T-cell (primary cell): ENCODE results near the gene WDR43. TPM values are rescaled to one million over a fixed set of nuclear protein-coding genes. Genes with fewer than 3 reads are reported as not detected.

Experiments
- ATAC-seq, 4 experiments: fragments of 200-7000 bp in 3 of 4; fragments of 150-1000 bp in 1 of 4; cut with Tn5 transposase; replicated peaks in 1 of 4; 1 replicate in 3 of 4; 2 replicates in 1 of 4; pipeline ENCODE4 v1.10.0; 2021; ENCODE audit warnings: moderate library complexity in 3 of 4, mild to moderate bottlenecking in 2 of 4, moderate number of reproducible peaks in 1 of 4
- CTCF ChIA-PET, 2 donors: fragments of 300-600 bp; sonication (Branson Sonifier 250); formaldehyde crosslinking; loops; one replicate each; lab custom pipeline; 2022; ENCODE audit warnings: antibody characterized with exemption in 2 of 2; lab: Charles Lee
- POLR2A ChIA-PET, 2 donors: fragments of 300-600 bp; sonication (Branson Sonifier 250); formaldehyde crosslinking; loops; one replicate each; lab custom pipeline; 2022; ENCODE audit warnings: antibody characterized with exemption in 2 of 2; lab: Charles Lee
- DNase-seq, 35 experiments: peaks; one replicate each; pipeline versions ENCODE4 v3.0.0 to v3.0.0-alpha.2; 2013 to 2023
- H3K27ac ChIP-seq: one replicate; pipeline ENCODE4 v1.5.1; 2013; ENCODE audit warnings: low read length
- H3K27me3 ChIP-seq, 2 experiments: replicated peaks in 1 of 2; 1 replicate in 1 of 2; 2 replicates in 1 of 2; pipeline versions ENCODE4 v1.6.1 to v1.7.0; 2013; ENCODE audit warnings: low read length in 1 of 2, mixed read lengths in 1 of 2; ENCODE audit not compliant: control insufficient read depth in 2 of 2, insufficient read depth in 2 of 2; ENCODE audit errors: extremely low read depth in 1 of 2
- H3K36me3 ChIP-seq, 2 donors: 1 replicate in 1 of 2; 2 replicates in 1 of 2; pipeline versions ENCODE4 v1.6.1 to v1.7.0; 2013; ENCODE audit warnings: low read length in 1 of 2; ENCODE audit not compliant: control insufficient read depth in 2 of 2, insufficient read depth in 1 of 2; ENCODE audit errors: extremely low read depth in 1 of 2
- H3K4me1 ChIP-seq, 2 experiments: 1 replicate in 1 of 2; 2 replicates in 1 of 2; pipeline versions ENCODE4 v1.6.1 to v1.7.0; 2013; ENCODE audit warnings: low read length in 2 of 2, mixed read lengths in 1 of 2; ENCODE audit not compliant: insufficient read depth in 2 of 2, control insufficient read depth in 1 of 2; ENCODE audit errors: extremely low read depth in 1 of 2
- H3K4me3 ChIP-seq, 2 donors: 1 replicate in 1 of 2; 2 replicates in 1 of 2; pipeline versions ENCODE4 v1.5.1 to v1.7.0; 2013; ENCODE audit warnings: mild to moderate bottlenecking in 2 of 2, low read length in 1 of 2, moderate library complexity in 1 of 2; ENCODE audit not compliant: control insufficient read depth in 1 of 2; ENCODE audit errors: extremely low read depth in 1 of 2
- H3K9me3 ChIP-seq: 2 replicates; pipeline ENCODE4 v1.7.0; 2013
- H3K27ac Mint-ChIP-seq, 2 donors: one replicate each; pipeline ENCODE4 v1.8.0; 2020 to 2021; ENCODE audit warnings: mild to moderate bottlenecking in 2 of 2, mixed read lengths in 2 of 2
- H3K27me3 Mint-ChIP-seq, 2 donors: one replicate each; pipeline ENCODE4 v1.8.0; 2021 to 2022; ENCODE audit warnings: mixed read lengths in 2 of 2
- H3K36me3 Mint-ChIP-seq: one replicate; pipeline ENCODE4 v1.8.0; 2021; ENCODE audit warnings: mixed read lengths
- H3K4me1 Mint-ChIP-seq, 3 donors: one replicate each; pipeline ENCODE4 v1.8.0; 2020 to 2022; ENCODE audit warnings: mixed read lengths in 3 of 3, mild to moderate bottlenecking in 1 of 3
- H3K4me3 Mint-ChIP-seq, 3 donors: one replicate each; pipeline ENCODE4 v1.8.0; 2020 to 2022; ENCODE audit warnings: mild to moderate bottlenecking in 3 of 3, mixed read lengths in 3 of 3, moderate library complexity in 3 of 3
- H3K9me3 Mint-ChIP-seq, 3 donors: one replicate each; pipeline ENCODE4 v1.8.0; 2020 to 2022; ENCODE audit warnings: mixed read lengths in 3 of 3
- WGBS: methylation state at CpG from one replicate; pipeline ENCODE4 v1.1.5; 2013; ENCODE audit warnings: missing lambda C conversion rate; ENCODE audit not compliant: insufficient coverage; 5-methylcytosine and 5-hydroxymethylcytosine counted together
- total RNA-seq, 35 experiments: library from RNA in 6 of 35; stranded (reverse) in 6 of 35; fragments of 120-200 nt in 1 of 35; gene quantifications; one replicate each; pipeline versions ENCODE4 v1.2.1 to v1.2.4 and lab custom pipeline; 2013 to 2026

The WDR43 gene
- total RNA-seq, 5 donors from 2014 or later (not counting 1 experiment from before 2014, with no cell fraction given), result 58.0 to 68.4 (median 62.9) TPM

DNA sequence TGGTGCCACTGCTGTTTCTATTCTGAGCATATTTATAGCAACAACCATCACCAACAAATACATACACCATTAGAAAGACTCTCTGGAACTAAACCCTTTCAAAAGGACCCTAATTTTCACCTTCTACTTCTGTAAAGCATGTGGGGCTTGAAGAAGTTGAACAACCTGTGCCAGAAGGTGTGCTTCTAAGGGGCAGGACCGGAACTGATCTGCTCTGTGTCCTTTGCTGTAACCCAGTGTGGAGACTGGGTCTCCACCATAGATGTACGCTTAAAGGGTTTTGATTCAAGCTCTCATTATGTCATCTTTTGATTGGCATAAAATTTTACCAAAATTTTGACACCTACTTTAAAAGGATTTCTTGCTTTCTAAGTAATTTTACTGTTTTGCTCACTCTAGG lies 40.3 kb downstream of the WDR43 start:
- ATAC-seq, result no peak
- DNase-seq, result no peak
- Mint-ChIP-seq H3K9me3 (no peaks in the 10 kb centered on the region), H3K27me3 (no peaks in the 10 kb centered on the region), H3K36me3 (peaks cover 47% of the 10 kb centered on the region), H3K27ac (no peak overlapping the region), H3K4me3 (no peak overlapping the region), H3K4me1 (no peaks in the 10 kb centered on the region)
- Histone ChIP-seq H3K4me1 (no peaks in the 10 kb centered on the region), H3K27me3 (no peaks in the 10 kb centered on the region), H3K9me3 (no peaks in the 10 kb centered on the region), H3K27ac (no peak overlapping the region), H3K36me3 (peaks cover 7 to 83% of the 10 kb centered on the region in 2 donors), H3K4me3 (no peak overlapping the region)
- WGBS, result 100% methylated on average over 1 of the region's 2 CpGs
- ChIA-PET POLR2A (no interaction called here), CTCF (no interaction called here)

DNA sequence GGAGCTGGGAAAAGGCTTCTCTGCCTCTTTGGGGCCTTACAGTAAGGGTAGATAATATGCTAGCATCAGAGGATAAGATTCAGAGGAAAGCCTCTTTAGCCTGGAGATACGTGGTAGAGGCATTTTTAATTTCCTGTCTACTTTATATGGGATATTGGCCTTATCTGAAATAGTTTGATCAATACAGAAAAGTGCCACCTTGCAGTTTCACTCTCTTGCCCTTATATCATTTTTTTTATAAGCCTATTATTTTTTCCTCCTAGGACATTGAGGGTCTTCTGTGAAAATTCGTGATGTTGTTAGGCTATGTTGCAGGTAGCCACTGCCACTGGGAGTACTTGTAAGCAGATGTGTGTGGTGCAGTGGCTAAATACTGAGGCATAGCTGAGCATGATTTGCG lies 46.5 kb downstream of the WDR43 start:
- H3K27me3 ChIP-seq, result no peaks in the 10 kb centered on the region
- H3K4me3 ChIP-seq, result no peak overlapping the region
- DNase-seq, result no peak
- H3K9me3 Mint-ChIP-seq, result no peaks in the 10 kb centered on the region
- H3K4me1 Mint-ChIP-seq, result no peaks in the 10 kb centered on the region
- no peak for ATAC-seq
- H3K4me3 Mint-ChIP-seq, result no peak overlapping the region
- no peaks in the 10 kb centered on the region for H3K4me1 ChIP-seq
- H3K36me3 ChIP-seq, result peaks cover 7 to 77% of the 10 kb centered on the region in 2 donors
- H3K27me3 Mint-ChIP-seq, result no peaks in the 10 kb centered on the region
- WGBS, result 100% methylated on average over 2 of the region's 3 CpGs
- no peaks in the 10 kb centered on the region for H3K9me3 ChIP-seq
- peaks cover 66% of the 10 kb centered on the region for H3K36me3 Mint-ChIP-seq
- POLR2A ChIA-PET, result no interaction called here
- CTCF ChIA-PET, result interaction anchor here in 1 of 2 donors (0.5 kb wide), 1 partner anchor 1770 kb away, joined by 5 read pairs; no protein-coding TSS in a partner anchor
- H3K27ac Mint-ChIP-seq, result peak overlapping the region in 1 of 2 donors; percentile 39
- H3K27ac ChIP-seq, result no peak overlapping the region

GRCh38 chr2:28944535-28945248 lies 50.2 kb downstream of the WDR43 start:
- no peaks in the 10 kb centered on the region for H3K9me3 ChIP-seq
- peaks cover 0 to 3% (median 0%) of the 10 kb centered on the region in 3 donors for H3K9me3 Mint-ChIP-seq
- H3K27ac Mint-ChIP-seq, result no peak overlapping the region
- peaks cover 9 to 70% of the 10 kb centered on the region in 2 donors for H3K36me3 ChIP-seq
- H3K27ac ChIP-seq, result no peak overlapping the region
- H3K36me3 Mint-ChIP-seq, result peaks cover 64% of the 10 kb centered on the region
- no peaks in the 10 kb centered on the region for H3K4me1 ChIP-seq
- H3K4me1 Mint-ChIP-seq, result no peaks in the 10 kb centered on the region
- no peak overlapping the region for H3K4me3 ChIP-seq
- H3K27me3 ChIP-seq, result no peaks in the 10 kb centered on the region
- ChIA-PET CTCF (no interaction called here), POLR2A (no interaction called here)
- no peaks in the 10 kb centered on the region for H3K27me3 Mint-ChIP-seq
- no peak for DNase-seq
- 95% methylated on average over 9 of the region's 14 CpGs for WGBS
- H3K4me3 Mint-ChIP-seq, result no peak overlapping the region
- ATAC-seq, result no peak

- no peak for DNase-seq
- 100% methylated on average over 1 of the region's 2 CpGs for WGBS
- no peaks in the 10 kb centered on the region for H3K9me3 ChIP-seq
- CTCF ChIA-PET, result interaction anchor here in 1 of 2 donors (1.3 kb wide), 1 partner anchor 128 kb away, joined by 4 read pairs; no protein-coding TSS in a partner anchor
- peaks cover 0 to 3% (median 0%) of the 10 kb centered on the region in 3 donors for H3K9me3 Mint-ChIP-seq
- peaks cover 42% of the 10 kb centered on the region for H3K36me3 Mint-ChIP-seq
- H3K27ac Mint-ChIP-seq, result no peak overlapping the region
- no peaks in the 10 kb centered on the region for H3K27me3 ChIP-seq
- no peak for ATAC-seq
- H3K27me3 Mint-ChIP-seq, result no peaks in the 10 kb centered on the region
- peaks cover 9 to 47% of the 10 kb centered on the region in 2 donors for H3K36me3 ChIP-seq
- no peaks in the 10 kb centered on the region for H3K4me1 ChIP-seq
- POLR2A ChIA-PET, result no interaction called here
- H3K27ac ChIP-seq, result no peak overlapping the region
- H3K4me1 Mint-ChIP-seq, result no peaks in the 10 kb centered on the region
- no peak overlapping the region for H3K4me3 Mint-ChIP-seq
- no peak overlapping the region for H3K4me3 ChIP-seq
These were observed 53.7 kb downstream of the WDR43 start for GRCh38 chr2:28948160-28948559.

DNA sequence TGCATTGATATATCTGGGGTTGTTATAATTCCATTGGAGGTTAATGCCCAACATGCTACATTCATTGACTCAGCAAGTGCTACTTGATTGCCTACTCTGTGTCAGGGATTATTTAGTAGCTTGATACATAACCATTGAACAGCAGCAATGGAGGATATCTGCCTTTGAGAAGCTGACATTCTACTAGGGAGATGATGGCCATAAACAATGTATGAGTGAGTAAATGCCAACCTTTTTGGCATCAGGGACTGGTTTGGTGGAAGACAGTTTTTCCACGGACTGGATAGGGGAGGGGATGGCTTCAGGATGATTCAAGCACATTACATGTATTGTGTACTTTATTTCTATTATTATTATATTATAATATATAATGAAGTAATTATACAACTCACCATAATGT lies 54.7 kb downstream of the WDR43 start:
- H3K4me3 ChIP-seq, result no peak overlapping the region
- POLR2A ChIA-PET, result interaction anchor here in 1 of 2 donors (0.6 kb wide), 1 partner anchor 168 kb away, joined by 4 read pairs; no protein-coding TSS in a partner anchor
- DNase-seq (no peak), ATAC-seq (no peak)
- H3K27me3 Mint-ChIP-seq, result no peaks in the 10 kb centered on the region
- no peak overlapping the region for H3K4me3 Mint-ChIP-seq
- H3K4me1 Mint-ChIP-seq, result no peaks in the 10 kb centered on the region
- CTCF ChIA-PET, result interaction anchor here in 1 of 2 donors (0.5 kb wide), 1 partner anchor 129 kb away, joined by 3 read pairs; no protein-coding TSS in a partner anchor
- no peaks in the 10 kb centered on the region for H3K9me3 ChIP-seq
- H3K4me1 ChIP-seq, result no peaks in the 10 kb centered on the region
- H3K36me3 Mint-ChIP-seq, result peaks cover 33% of the 10 kb centered on the region
- H3K9me3 Mint-ChIP-seq, result peaks cover 0 to 3% (median 0%) of the 10 kb centered on the region in 3 donors
- H3K36me3 ChIP-seq, result peaks cover 9 to 37% of the 10 kb centered on the region in 2 donors
- H3K27me3 ChIP-seq, result no peaks in the 10 kb centered on the region
- H3K27ac Mint-ChIP-seq, result no peak overlapping the region
- H3K27ac ChIP-seq, result no peak overlapping the region
- WGBS, result no CpG with 5 or more reads among the region's 1 CpG

- peaks cover 0 to 3% (median 0%) of the 10 kb centered on the region in 3 donors for H3K9me3 Mint-ChIP-seq
- peaks cover 28% of the 10 kb centered on the region for H3K36me3 Mint-ChIP-seq
- no peaks in the 10 kb centered on the region for H3K27me3 ChIP-seq
- H3K4me1 Mint-ChIP-seq, result no peaks in the 10 kb centered on the region
- H3K36me3 ChIP-seq, result peaks cover 9 to 31% of the 10 kb centered on the region in 2 donors
- ChIA-PET CTCF (interaction anchor here in 1 of 2 donors (0.5 kb wide), 1 partner anchor 130 kb away, joined by 3 read pairs; no protein-coding TSS in a partner anchor), POLR2A (interaction anchor here in 1 of 2 donors (0.6 kb wide), 1 partner anchor 167 kb away, joined by 4 read pairs; no protein-coding TSS in a partner anchor)
- H3K27ac Mint-ChIP-seq, result no peak overlapping the region
- no peak overlapping the region for H3K27ac ChIP-seq
- no peak for ATAC-seq
- DNase-seq, result no peak
- H3K27me3 Mint-ChIP-seq, result no peaks in the 10 kb centered on the region
- no peaks in the 10 kb centered on the region for H3K4me1 ChIP-seq
- 98% methylated on average over 7 of the region's 11 CpGs for WGBS
- H3K9me3 ChIP-seq, result no peaks in the 10 kb centered on the region
- H3K4me3 ChIP-seq, result no peak overlapping the region
- no peak overlapping the region for H3K4me3 Mint-ChIP-seq
These were observed 55.3 kb downstream of the WDR43 start for GRCh38 chr2:28949617-28950305.
